ENCODE data around the gene HOXA13. TPM values are rescaled to one million over a fixed set of nuclear protein-coding genes. Genes with fewer than 3 reads are reported as not detected.

The HOXA13 gene
- total RNA-seq, 2 donors from 2014 or later: 0.14 TPM; not detected in 1

GRCh38 chr7:27156916-27157701 is 42.8 kb downstream of the HOXA13 start:
- DNase-seq (ENCODE audit: low spot score): no peak
- intact Hi-C loops (cut with DNase I): loop anchor here in 1 of 2 donors (10.0 kb wide), 1 partner anchor 962 kb away; no protein-coding TSS in a partner anchor

- intact Hi-C loops (cut with DNase I): loop anchor here in 1 of 2 donors (10.0 kb wide), 1 partner anchor 962 kb away; no protein-coding TSS in a partner anchor
These were observed 43.4 kb downstream of the HOXA13 start, which contains the start of gene HOXA7 for GRCh38 chr7:27156508-27156898. Gene HOXA7 (minus strand): TSS chr7:27156675. CDS start chr7:27156545, 130 bp downstream.

GRCh38 chr7:27155816-27156507 is 43.9 kb downstream of the HOXA13 start:
- intact Hi-C loops (cut with DNase I): loop anchor here in 1 of 2 donors (10.0 kb wide), 1 partner anchor 961 kb away; no protein-coding TSS in a partner anchor
- DNase-seq (ENCODE audit: low spot score): peak; percentile 83

More at GRCh38 chr7:27156508-27156898, 43.4 kb downstream of the HOXA13 start, which contains the start of gene HOXA7:
- peak; percentile 92 for DNase-seq (ENCODE audit: low spot score)

DNA sequence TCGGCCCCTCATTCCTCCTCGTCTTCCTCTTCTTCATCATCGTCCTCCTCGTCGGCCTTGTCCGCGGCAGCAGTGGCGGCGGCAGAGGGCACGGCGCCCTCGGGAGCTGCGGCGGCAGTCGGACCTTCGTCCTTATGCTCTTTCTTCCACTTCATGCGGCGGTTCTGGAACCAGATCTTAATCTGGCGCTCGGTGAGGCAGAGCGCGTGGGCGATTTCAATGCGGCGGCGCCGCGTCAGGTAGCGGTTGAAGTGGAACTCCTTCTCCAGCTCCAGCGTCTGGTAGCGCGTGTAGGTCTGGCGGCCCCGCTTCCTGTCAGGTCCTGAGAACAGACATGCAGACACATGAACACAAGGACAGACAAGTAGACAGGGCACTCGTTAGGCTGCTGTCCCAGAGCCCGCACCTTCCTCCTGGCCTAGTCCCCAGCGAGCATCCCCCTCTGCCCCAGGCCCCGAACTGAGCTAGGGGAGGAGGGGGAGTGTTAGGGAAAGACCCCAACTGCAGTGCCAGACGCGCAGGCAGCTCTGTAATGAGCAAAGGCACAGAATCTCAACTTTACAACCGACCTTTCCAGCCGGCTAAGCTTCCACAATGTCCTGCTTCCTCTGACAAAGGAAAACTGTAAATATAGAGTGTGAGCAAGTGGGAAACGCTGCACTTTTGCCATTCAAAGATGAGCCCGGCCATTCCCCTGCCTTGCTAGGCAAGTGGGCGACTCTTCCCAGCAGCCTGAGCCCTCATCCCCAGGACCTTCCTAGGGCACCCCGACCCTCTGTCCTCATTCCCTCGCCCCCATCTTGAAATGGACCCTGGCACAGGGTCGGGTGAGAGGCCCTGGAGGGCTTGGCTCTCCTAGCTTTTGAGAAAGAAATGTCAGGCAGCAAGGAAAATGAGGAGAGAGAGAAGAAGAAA is 44.7 kb downstream of the HOXA13 start:
- DNase-seq (ENCODE audit: low spot score): peak; percentile 80
- intact Hi-C loops (cut with DNase I): loop anchor here in 1 of 2 donors (10.0 kb wide), 1 partner anchor 960 kb away; no protein-coding TSS in a partner anchor

DNA sequence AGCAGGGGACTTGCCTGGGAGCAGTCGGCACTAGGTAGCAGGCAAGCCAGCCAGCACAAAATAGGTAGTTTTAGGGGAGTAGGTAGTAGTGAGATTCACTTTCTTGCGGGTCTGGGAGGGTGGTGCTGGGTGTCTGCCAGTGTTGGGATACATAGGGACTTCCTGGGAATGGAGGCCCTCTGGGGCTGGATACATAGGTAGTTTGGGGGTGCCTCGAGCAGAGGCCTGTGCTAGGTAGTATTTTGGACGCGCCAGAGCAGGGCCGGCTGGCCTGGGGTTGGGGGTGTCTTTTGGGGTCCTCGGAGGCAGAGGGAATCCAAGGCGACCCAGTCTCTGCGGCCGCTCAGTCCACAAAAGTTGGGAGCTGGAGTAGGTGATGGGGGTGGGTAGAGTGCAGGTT is 45.5 kb downstream of the HOXA13 start:
- DNase-seq (ENCODE audit: low spot score): no peak
- intact Hi-C loops (cut with DNase I): loop anchor here in 1 of 2 donors (10.0 kb wide), 1 partner anchor 960 kb away; no protein-coding TSS in a partner anchor

DNA sequence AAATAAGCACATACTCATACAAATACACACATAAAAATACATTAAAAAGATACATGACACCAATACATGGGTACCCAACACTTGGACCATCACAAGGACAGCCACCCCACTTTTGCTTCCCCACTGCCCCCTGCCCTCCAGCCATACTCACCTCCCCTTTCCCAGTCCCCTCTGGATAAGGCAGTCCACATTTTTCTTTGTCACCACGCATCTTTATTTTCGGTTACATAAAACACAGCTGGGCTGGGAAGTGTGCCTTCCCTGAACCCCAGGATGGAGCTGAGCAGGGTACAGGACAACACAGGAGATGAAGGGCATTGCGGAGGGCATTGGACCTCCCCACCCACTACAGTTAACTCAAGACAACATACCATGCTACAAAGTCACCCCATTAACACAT is 46.4 kb downstream of the HOXA13 start:
- no peak for DNase-seq (ENCODE audit: low spot score)
- intact Hi-C loops (cut with DNase I): loop anchor here in 1 of 2 donors (10.0 kb wide), 1 partner anchor 959 kb away; no protein-coding TSS in a partner anchor

DNA sequence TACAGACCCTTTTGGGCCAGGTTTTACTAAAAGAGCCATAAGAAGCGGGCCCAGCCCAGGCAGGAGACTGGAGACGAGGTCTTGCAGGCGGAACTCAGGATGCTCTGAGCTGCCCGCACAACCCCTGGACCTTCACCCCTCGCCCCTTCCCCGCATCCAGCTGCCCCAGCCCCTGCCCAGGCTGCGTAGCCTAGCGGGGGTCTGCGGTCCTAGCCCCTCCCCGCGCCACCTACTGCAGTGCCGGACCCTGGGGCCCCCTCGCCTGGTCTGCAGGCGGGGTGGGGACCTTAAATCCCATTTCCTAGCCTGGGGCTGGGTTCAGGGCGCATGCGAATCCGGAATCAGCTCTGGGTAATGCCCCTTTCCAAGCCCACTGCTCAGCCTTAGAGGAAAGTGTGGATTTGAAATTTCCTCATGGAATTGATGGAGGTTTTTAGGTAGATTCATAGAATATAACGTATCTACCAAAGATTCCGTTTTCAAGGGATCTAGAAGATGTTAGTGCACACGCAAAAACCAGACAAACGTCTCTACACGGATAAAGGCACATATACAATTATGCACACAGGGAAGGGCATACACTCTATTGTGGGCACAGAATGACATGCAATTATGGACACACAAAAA is 47.0 kb downstream of the HOXA13 start:
- intact Hi-C loops (cut with DNase I): loop anchor here in 1 of 2 donors (10.0 kb wide), 1 partner anchor 958 kb away; no protein-coding TSS in a partner anchor
- peak; percentile 76 for DNase-seq (ENCODE audit: low spot score)

DNA sequence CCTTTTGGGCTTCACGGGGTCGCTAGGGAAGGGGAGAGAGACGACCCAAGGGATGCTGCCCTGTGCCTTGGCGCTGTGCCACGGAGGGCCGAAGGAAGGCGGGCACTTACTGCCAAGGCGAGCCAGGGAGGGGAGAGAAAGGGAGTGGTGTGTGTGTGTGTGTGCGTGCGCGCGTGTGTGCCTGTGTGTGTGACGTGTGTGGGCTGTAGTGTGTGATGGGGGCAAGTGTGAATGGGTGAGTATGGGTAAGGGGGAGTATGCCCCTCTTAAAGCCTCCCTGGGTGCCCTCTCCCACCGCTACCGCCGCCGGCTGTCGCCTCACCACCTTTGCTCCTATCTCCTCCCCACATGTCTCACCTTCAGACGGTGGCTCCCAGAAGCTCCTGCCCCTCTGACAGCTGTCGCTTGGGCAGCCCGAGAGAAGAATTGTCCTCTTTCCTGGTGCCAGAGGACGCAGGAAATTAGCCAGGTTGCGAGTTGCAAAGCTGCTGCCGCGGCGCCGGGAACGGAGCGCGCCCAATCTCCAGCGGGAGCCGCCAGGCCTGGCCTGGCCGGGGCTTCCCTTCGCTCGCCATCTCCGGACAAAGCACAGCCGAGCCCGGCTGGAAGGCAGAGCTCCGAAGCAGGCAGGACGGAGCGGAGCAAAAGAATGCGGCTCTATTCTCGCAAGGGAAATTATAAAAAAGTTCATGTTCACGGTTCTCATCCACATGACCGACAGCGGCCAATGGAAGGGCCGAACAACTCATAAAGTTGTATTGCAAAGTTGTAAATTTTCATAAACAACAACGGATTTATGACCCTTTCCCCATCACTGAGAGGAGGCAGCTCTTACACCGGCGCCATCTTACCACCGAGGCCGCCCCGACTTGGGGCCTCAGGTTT is 47.7 kb downstream of the HOXA13 start, which contains the start of gene HOXA3:
Gene HOXA3, minus strand, starts transcription at position 653 of the 885 bp plus-strand sequence. CDS start 41,943 bp downstream, outside the sequence.
- intact Hi-C loops (cut with DNase I): loop anchor here in 1 of 2 donors (10.0 kb wide), 1 partner anchor 957 kb away; no protein-coding TSS in a partner anchor
- peak; percentile 87 for DNase-seq (ENCODE audit: low spot score)

DNA sequence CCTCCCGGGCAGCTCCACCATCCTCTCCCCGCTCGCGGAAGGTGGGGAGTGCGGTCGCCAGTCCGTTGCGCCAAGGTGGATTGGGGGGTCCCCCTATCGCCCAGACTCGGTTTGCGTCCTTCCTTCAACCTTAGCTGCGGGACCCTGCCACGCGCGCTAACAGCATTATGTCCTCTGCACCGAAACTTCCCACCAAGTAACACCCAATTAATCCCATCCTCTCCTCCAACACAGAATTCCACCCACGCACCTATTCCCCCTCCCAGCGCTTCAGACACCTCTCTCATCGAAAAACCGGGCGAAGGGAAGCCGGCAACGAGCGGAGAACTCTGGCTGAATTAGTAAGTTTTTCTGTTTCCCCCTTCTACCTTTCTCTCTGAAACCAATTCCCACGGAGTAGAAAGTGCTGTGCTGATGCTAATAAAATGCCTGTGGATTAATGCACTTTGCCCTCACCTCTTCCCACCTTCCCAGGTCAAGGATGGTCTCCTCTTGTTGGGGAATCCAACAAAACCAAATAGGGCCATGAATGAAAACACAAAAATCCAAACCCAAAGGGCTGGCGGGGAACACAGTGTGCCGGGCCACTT is 48.5 kb downstream of the HOXA13 start:
- peak; percentile 86 for DNase-seq (ENCODE audit: low spot score)
- intact Hi-C loops (cut with DNase I): loop anchor here in 1 of 2 donors (10.0 kb wide), 1 partner anchor 957 kb away; no protein-coding TSS in a partner anchor

DNA sequence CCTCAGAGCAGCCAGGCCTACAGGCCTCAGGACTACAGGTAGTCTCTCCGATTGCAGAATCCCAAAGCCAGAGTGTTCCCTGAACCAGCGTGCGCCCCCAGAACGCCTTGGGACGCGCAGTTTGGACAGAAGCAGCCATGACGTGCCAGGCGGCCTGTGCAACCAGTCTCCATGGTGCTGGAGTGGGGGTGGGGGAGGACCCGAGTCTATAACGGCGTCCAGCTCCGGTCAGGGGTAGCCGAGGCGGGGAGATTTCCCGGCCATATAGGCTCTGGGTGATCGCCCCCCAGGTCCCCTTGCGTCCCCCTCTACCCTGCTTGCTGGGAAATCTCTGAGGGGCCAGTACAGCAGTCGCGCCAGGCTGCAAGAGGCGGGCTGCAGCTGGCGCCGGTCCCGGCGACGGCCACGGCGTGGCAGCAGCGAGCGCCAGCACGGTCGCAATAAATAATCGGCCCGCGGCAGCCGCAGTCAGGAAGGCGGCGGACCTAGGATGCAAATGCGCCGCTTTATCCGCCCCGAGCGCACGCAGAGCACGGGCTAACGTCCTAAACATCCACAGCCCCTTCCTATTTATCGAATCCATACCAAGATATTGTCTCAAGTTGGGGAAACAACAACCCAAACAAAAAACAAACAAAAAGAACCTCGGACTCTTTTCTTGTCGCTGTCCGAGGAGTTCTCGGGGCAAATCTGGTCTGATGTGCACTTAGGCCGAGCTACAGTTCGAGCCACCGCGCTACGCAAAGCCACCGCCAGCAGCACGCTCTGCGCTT is 49.1 kb downstream of the HOXA13 start:
- intact Hi-C loops (cut with DNase I): loop anchor here in 1 of 2 donors (10.0 kb wide), 1 partner anchor 956 kb away; no protein-coding TSS in a partner anchor

DNA sequence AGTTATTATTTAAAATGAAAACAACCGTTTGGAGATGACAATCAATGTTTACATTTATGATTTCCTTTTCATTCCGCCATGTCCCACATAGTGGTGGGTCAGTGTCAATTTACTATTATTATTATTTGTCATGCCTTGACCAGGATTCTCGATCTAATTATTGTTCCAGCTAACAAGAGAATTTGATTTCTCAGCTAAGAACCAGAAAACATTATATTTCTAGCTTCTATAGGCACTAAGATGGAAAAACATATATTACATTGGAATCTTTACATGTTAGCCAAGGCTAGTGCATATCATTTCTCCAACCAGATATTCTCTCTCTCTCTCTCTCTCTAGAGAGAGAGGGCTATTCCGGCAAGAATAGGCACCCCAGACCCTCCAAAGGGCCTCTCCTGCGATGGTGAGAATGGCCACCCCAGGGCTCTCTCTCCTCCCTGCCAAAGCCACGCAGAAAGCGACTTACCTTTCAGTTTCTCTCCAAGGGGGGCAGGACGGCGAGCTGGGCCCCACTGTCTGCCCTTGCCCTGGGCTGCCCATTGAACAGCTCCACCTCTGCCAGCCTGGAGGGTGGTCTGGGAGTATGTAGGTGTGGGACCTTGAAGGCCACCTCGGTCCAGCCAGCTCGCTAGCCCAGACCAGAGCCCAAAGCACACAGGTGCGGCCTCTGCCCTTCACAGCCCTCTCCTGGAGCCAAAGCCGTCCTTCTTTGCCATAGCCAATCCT is 49.9 kb downstream of the HOXA13 start:
- intact Hi-C loops (cut with DNase I): loop anchor here in 1 of 2 donors (10.0 kb wide), 1 partner anchor 955 kb away; no protein-coding TSS in a partner anchor
- peak; percentile 81 for DNase-seq (ENCODE audit: low spot score)

More for the DNA sequence above, 49.1 kb downstream of the HOXA13 start:
- peak; percentile 93 for DNase-seq (ENCODE audit: low spot score)

GRCh38 chr7:27148756-27149641 is 50.9 kb downstream of the HOXA13 start:
- intact Hi-C loops (cut with DNase I): no loop called here
- no peak for DNase-seq (ENCODE audit: low spot score)

DNA sequence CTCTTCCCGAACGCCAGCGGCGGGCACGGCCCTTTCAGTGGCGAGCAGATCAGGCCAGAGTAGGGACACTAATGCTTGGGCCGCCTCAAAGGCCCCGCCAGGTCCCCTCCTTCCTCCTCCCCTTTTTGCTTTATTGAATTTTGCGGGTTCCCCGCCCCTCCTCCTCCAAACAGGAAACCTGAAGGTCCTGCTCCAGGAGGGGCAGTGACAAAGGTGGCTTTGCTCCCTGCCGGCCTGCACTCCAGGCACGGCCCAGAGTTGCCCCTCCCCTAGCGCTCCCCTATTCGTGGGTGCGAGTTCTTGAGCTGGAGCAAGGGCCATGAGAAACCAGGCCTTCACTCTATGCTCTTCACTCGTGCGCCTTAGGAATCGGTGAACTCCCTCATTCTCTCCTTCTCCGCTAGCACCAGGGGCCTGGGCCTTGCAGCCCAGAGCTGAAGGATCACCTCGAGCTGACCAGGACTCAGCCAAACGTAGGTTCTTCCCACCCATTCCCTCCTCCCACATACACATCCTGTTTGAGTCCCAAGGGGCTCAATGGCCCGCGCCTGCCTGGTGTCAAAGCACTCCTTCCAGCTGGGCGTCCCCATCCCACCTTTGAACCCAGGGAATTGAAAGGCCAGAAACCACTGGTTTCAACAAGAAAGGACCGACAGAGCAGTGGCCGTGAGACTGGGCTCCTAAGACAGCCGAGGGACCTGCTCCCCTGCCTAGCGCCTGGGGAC is 51.7 kb downstream of the HOXA13 start:
- no peak for DNase-seq (ENCODE audit: low spot score)
- intact Hi-C loops (cut with DNase I): no loop called here

Measured in posterior vena cava (tissue), 2 donors.